K562 (cell line): ENCODE data around the gene OR56A5. TPM values are rescaled to one million over a fixed set of nuclear protein-coding genes. Genes with fewer than 3 reads are reported as not detected.
"Not testable (repeated sequence)": the region's sequence is repeated elsewhere in the genome, so short reads cannot be mapped to it uniquely, and the experiment has no call there.

Source experiments
- ATAC-seq: fragments of 200-7000 bp; cut with Tn5 transposase; 3 replicates; pipeline ENCODE4 v1.9.1; 2020; ENCODE audit warnings: moderate library complexity
- BruUV-seq: library from RNA; stranded (reverse); fragments of 400-500 nt; replicated peaks from 2 replicates; lab custom pipeline; 2021; lab: Mats Ljungman, UMichigan
- CTCF ChIA-PET: fragments of 300-600 bp; formaldehyde crosslinking; extraction: SDS; loops from one replicate; lab custom pipeline; 2021; ENCODE audit warnings: low intra/inter-chr PET ratio; lab: Yijun Ruan, JAX
- POLR2A ChIA-PET: fragments of 300-600, 350-650 bp; sonication (Branson Sonifier 250); formaldehyde crosslinking; extraction: SDS; loops from one replicate; lab custom pipeline; 2021; ENCODE audit warnings: antibody characterized with exemption, inconsistent platforms; lab: Yijun Ruan, JAX
- DNase-seq, 4 experiments: peaks; one replicate each; pipeline versions ENCODE4 v3.0.0 to v3.0.0-alpha.2; 2011 to 2018; ENCODE audit warnings: low spot score in 3 of 4, mixed read lengths in 3 of 4; ENCODE audit errors: extremely low read depth in 1 of 4
- FAIRE-seq: peaks from 2 replicates; lab custom pipeline; 2011; peaks lifted over from hg19 to GRCh38; lab: Jason Lieb, UNC
- H2AFZ ChIP-seq: 2 replicates; pipeline ENCODE4 v1.6.0; 2011; ENCODE audit warnings: low read depth, low read length, control low read depth, inconsistent platforms
- H3K27ac ChIP-seq: fragments of 200-600 bp; 3 replicates; pipeline ENCODE4 v1.8.0; 2011; ENCODE audit warnings: low read depth, mild to moderate bottlenecking, control low read depth, inconsistent platforms, low read length, moderate library complexity, mixed read lengths; ENCODE audit errors: extremely low read depth
- H3K27me3 ChIP-seq, 2 experiments: fragments of 300-600 bp in 1 of 2; 2 replicates in 1 of 2; 3 replicates in 1 of 2; pipeline versions ENCODE4 v1.6.0 to v1.8.0; 2011; ENCODE audit warnings: inconsistent platforms in 2 of 2, low read length in 2 of 2, mild to moderate bottlenecking in 1 of 2, mixed read lengths in 1 of 2, moderate library complexity in 1 of 2; ENCODE audit not compliant: control insufficient read depth in 2 of 2, insufficient read depth in 2 of 2
- H3K36me3 ChIP-seq: fragments of 300-600 bp; 3 replicates; pipeline ENCODE4 v1.8.0; 2011; ENCODE audit warnings: mild to moderate bottlenecking, low read length, inconsistent platforms; ENCODE audit not compliant: control insufficient read depth, insufficient read depth
- H3K4me1 ChIP-seq, 2 experiments: fragments of 200-600 bp in 1 of 2; replicated peaks in 1 of 2; 2 replicates in 1 of 2; 3 replicates in 1 of 2; pipeline versions ENCODE4 v1.5.1 to v1.8.0; 2011; ENCODE audit warnings: inconsistent platforms in 2 of 2, low read length in 2 of 2, mild to moderate bottlenecking in 1 of 2, mixed read lengths in 1 of 2, moderate library complexity in 1 of 2; ENCODE audit not compliant: control insufficient read depth in 2 of 2, insufficient read depth in 2 of 2
- H3K4me2 ChIP-seq: 2 replicates; pipeline ENCODE4 v1.6.1; 2011; ENCODE audit warnings: low read length, control low read depth, inconsistent platforms, mixed read lengths; ENCODE audit not compliant: insufficient read depth
- H3K4me3 ChIP-seq: fragments of 200-600 bp; sonication (generic), shearing (Covaris generic); 2 replicates; pipeline ENCODE4 v1.5.1; 2016; ENCODE audit warnings: control low read depth, inconsistent platforms
- H3K79me2 ChIP-seq: fragments of 200-600 bp; 3 replicates; pipeline ENCODE4 v1.8.0; 2011; ENCODE audit warnings: low read length, inconsistent platforms; ENCODE audit not compliant: control insufficient read depth, insufficient read depth
- H3K9ac ChIP-seq, 2 experiments: 2 replicates each; pipeline versions ENCODE4 v1.6.0 to v1.6.1; 2011; ENCODE audit warnings: low read depth in 2 of 2, low read length in 2 of 2, control low read depth in 1 of 2, inconsistent platforms in 1 of 2, mild to moderate bottlenecking in 1 of 2, mixed read lengths in 1 of 2; ENCODE audit not compliant: insufficient read depth in 1 of 2
- H3K9me1 ChIP-seq: one replicate; pipeline ENCODE4 v1.6.0; 2011; ENCODE audit warnings: inconsistent platforms, mild to moderate bottlenecking, low read length, moderate library complexity; ENCODE audit not compliant: control insufficient read depth, insufficient read depth
- H3K9me3 ChIP-seq: replicated peaks from 2 replicates; pipeline ENCODE4 v1.5.1; 2011; ENCODE audit warnings: low read depth, low read length, inconsistent platforms; ENCODE audit not compliant: control insufficient read depth, insufficient read depth
- H4K20me1 ChIP-seq: replicated peaks from 2 replicates; pipeline ENCODE4 v1.6.1; 2011; ENCODE audit warnings: low read length, inconsistent platforms, mixed read lengths; ENCODE audit not compliant: control insufficient read depth, insufficient read depth
- C11orf30 ChIP-seq: fragments of 450-650 bp; IDR thresholded peaks from 2 replicates; pipeline ENCODE4 v1.6.1; 2016; ENCODE audit warnings: low read depth, mild to moderate bottlenecking
- CBX5 ChIP-seq: IDR thresholded peaks from 2 replicates; pipeline ENCODE4 v1.6.1; 2014; ENCODE audit warnings: low read depth, borderline replicate concordance
- ZNF316 ChIP-seq: fragments of 450-650 bp; IDR thresholded peaks from 2 replicates; pipeline ENCODE4 v1.6.1; 2016
- WGBS: fragments of 100-300 bp; shearing (Covaris generic); methylation state at CpG from one replicate; pipeline ENCODE4 v1.1.6; 2016; ENCODE audit warnings: low coverage, mixed read lengths; ENCODE audit not compliant: insufficient coverage; ENCODE audit errors: missing lambda C conversion rate; 5-methylcytosine and 5-hydroxymethylcytosine counted together
- in situ Hi-C: fragments of 300-500 bp; cut with MboI; formaldehyde crosslinking; loops from 4 replicates; pipeline ENCODE4 v1.15.0; 2018; ENCODE audit warnings: inconsistent platforms, mixed read lengths
- intact Hi-C: fragments of 100-400 bp; cut with micrococcal nuclease; formaldehyde crosslinking; loops from 2 replicates; pipeline ENCODE4 v1.14.2; 2022
- polyA plus RNA-seq, 8 experiments: library from polyadenylated mRNA; depleted of rRNA in 4 of 8; stranded (reverse) in 5 of 8; unstranded in 3 of 8; fragments of >200 nt; fragmentation: Nextera tagmentation in 2 of 8; fragmentation: Illumina TruSeq in 1 of 8; extraction: Ambion mirVana in 2 of 8; extraction: Trizol in 1 of 8; gene quantifications; 2 replicates each; pipeline versions ENCODE4 v1.2.1 to v1.2.3, GENCODE V29; 2011 to 2014; ENCODE audit warnings: inconsistent platforms in 1 of 8, missing spikeins in 1 of 8
- total RNA-seq, 7 experiments: library from RNA; depleted of rRNA in 6 of 7; stranded (reverse); fragments of >200 nt in 6 of 7; fragmentation: Illumina TruSeq in 2 of 7; extraction: Trizol in 2 of 7; gene quantifications; 2 replicates each; pipeline versions ENCODE4 v1.2.1 to v1.2.3, GENCODE V29; 2011 to 2021; ENCODE audit warnings: low replicate concordance in 1 of 7

OR56A5 gene
- total and polyA plus RNA-seq, 9 of the 15 experiments (the other 6 are each of a cell fraction or from before 2014, with no cell fraction given) = not detected

DNA sequence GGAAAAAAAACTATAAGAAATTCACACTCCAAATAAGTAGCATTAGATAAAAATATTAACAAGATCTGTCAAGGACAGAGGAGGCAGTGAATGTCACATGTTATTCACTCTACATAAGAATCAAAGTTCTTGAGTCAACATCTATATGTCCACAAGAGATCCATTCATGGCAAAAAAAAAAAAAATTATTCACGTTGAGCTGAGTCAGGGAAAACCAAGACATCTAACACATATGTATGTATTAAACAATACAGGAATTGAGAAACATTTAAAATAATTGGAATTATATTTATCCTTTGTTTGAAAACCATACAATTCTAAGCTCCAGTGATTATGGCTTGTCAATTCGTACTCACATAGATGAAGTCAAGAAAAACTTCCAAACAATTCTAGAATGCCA is 1.3 kb downstream of the OR56A5 start:
- no peaks in the 10 kb centered on the region for H3K9me1 ChIP-seq
- no peak overlapping the region for H3K4me3 ChIP-seq
- in situ Hi-C loops (no loop called here), intact Hi-C loops (no loop called here)
- H3K27me3 ChIP-seq = no peaks in the 10 kb centered on the region; a peak in 1 of 5 replicates
- ChIA-PET POLR2A (no interaction called here), CTCF (no interaction called here)
- no TSS peak for BruUV-seq
- no peaks in the 10 kb centered on the region for H3K4me1 ChIP-seq
- FAIRE-seq = no peak
- H3K27ac ChIP-seq = no peak overlapping the region
- no peaks in the 10 kb centered on the region for H4K20me1 ChIP-seq
- TF ChIP-seq C11orf30 (0 out of 2 replicates have a peak, but pooled peaks have one; percentile 10), ZNF316 (peak; percentile 51), CBX5 (no peak)
- H3K4me2 ChIP-seq = no peak overlapping the region
- no peak for ATAC-seq
- no peak overlapping the region for H2AFZ ChIP-seq
- DNase-seq = no peak
- H3K79me2 ChIP-seq = no peaks in the 10 kb centered on the region
- H3K36me3 ChIP-seq = no peaks in the 10 kb centered on the region
- WGBS = 0% methylated on average over 2 of the region's 2 CpGs
- no peak overlapping the region for H3K9ac ChIP-seq
- H3K9me3 ChIP-seq = 0 out of 2 replicates have a peak, but pooled peaks cover 1% of the 10 kb centered on the region

DNA sequence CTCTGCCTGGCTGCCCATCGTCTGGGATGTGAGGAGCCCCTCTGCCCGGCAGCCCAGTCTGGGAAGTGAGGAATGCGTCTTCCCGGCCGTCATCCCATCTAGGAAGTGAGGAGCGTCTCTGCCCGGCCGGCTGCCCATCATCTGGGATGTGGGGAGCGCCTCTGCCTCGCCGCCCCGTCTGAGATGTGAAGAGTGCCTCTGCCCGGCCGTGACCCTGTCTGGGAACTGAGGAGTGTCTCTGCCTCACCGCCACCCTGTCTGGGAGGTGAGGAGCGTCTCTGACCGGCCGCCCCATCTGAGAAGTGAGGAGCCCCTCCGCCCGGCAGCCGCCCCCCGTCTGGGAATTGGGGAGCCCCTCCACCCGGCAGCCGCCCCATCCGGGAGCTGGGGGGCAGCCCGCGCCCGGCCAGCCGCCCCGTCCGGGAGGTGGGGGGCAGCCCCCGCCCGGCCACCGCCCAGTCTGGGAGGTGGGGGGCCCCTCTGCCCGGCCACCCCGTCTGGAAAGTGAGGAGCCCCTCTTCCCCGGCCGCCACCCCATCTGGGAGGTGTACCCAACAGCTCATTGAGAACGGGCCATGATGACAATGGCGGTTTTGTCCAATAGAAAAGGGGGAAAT is 7.5 kb downstream of the OR56A5 start:
- H3K79me2 ChIP-seq, DNase-seq, H3K9me1 ChIP-seq, H4K20me1 ChIP-seq, H3K4me1 ChIP-seq, H3K4me3 ChIP-seq, H2AFZ ChIP-seq, H3K36me3 ChIP-seq, POLR2A ChIA-PET, intact Hi-C loops, FAIRE-seq, H3K4me2 ChIP-seq, H3K9ac ChIP-seq, CTCF ChIA-PET, H3K9me3 ChIP-seq, BruUV-seq, in situ Hi-C loops, H3K27ac ChIP-seq, ATAC-seq, H3K27me3 ChIP-seq: not testable (repeated sequence)
- 6% methylated on average over 17 of the region's 40 CpGs for WGBS
